Neuronal stem cell (in vitro differentiated cells): ENCODE measurements around the gene RSKR.
A peak's percentile ranks its signal among the peaks of the same experiment; 100 is the strongest.

Experiments
- DNase-seq: peaks from one replicate; pipeline ENCODE4 v3.0.0-alpha.2; 2013; ENCODE audit warnings: low spot score
- H2AFZ ChIP-seq: one replicate; pipeline ENCODE4 v1.6.1; 2013; ENCODE audit warnings: mild to moderate bottlenecking, low read length, inconsistent platforms
- H2AK5ac ChIP-seq: 2 replicates; pipeline ENCODE4 v1.6.1; 2013; ENCODE audit warnings: low read depth, mild to moderate bottlenecking, inconsistent platforms, low read length, moderate library complexity, mixed read lengths
- H2BK120ac ChIP-seq: 2 replicates; pipeline ENCODE4 v1.6.1; 2013; ENCODE audit warnings: low read depth, mild to moderate bottlenecking, inconsistent platforms, low read length, moderate library complexity, mixed read lengths
- H2BK12ac ChIP-seq: one replicate; pipeline ENCODE4 v1.6.1; 2013; ENCODE audit warnings: low read length, inconsistent platforms
- H2BK15ac ChIP-seq: 2 replicates; pipeline ENCODE4 v1.6.1; 2013; ENCODE audit warnings: mild to moderate bottlenecking, low read length, inconsistent platforms, mixed read lengths
- H2BK5ac ChIP-seq: one replicate; pipeline ENCODE4 v1.6.1; 2013; ENCODE audit warnings: inconsistent platforms, mild to moderate bottlenecking, low read length, moderate library complexity
- H3K14ac ChIP-seq: one replicate; pipeline ENCODE4 v1.6.1; 2013; ENCODE audit warnings: low read length, inconsistent platforms
- H3K18ac ChIP-seq: 2 replicates; pipeline ENCODE4 v1.6.1; 2013; ENCODE audit warnings: low read length, inconsistent platforms
- H3K23ac ChIP-seq: 2 replicates; pipeline ENCODE4 v1.6.1; 2013; ENCODE audit warnings: low read depth, mild to moderate bottlenecking, mixed read lengths, low read length, inconsistent platforms; ENCODE audit not compliant: poor library complexity
- H3K27ac ChIP-seq: replicated peaks from 3 replicates; pipeline ENCODE4 v1.5.1; 2013; ENCODE audit warnings: low read length, inconsistent platforms
- H3K27me3 ChIP-seq, 3 experiments: 2 replicates each; pipeline ENCODE4 v1.6.1; 2013; ENCODE audit warnings: low read length in 3 of 3, mild to moderate bottlenecking in 2 of 3, inconsistent platforms in 1 of 3, low read depth in 1 of 3, mixed read lengths in 1 of 3, moderate library complexity in 1 of 3; ENCODE audit not compliant: control insufficient read depth in 3 of 3, insufficient read depth in 3 of 3
- H3K36me3 ChIP-seq, 2 donors: replicated peaks in 1 of 2; 2 replicates each; pipeline ENCODE4 v1.6.1; 2013; ENCODE audit warnings: low read length in 2 of 2; ENCODE audit not compliant: control insufficient read depth in 2 of 2, insufficient read depth in 2 of 2
- H3K4ac ChIP-seq: 2 replicates; pipeline ENCODE4 v1.6.1; 2013; ENCODE audit warnings: inconsistent platforms, mild to moderate bottlenecking, low read length, moderate library complexity
- H3K4me1 ChIP-seq, 2 donors: 1 replicate in 1 of 2; 2 replicates in 1 of 2; pipeline ENCODE4 v1.6.1; 2013; ENCODE audit warnings: low read length in 2 of 2, low read depth in 1 of 2; ENCODE audit not compliant: control insufficient read depth in 2 of 2, insufficient read depth in 1 of 2
- H3K4me2 ChIP-seq: one replicate; pipeline ENCODE4 v1.6.1; 2013; ENCODE audit warnings: mild to moderate bottlenecking, low read length, inconsistent platforms; ENCODE audit not compliant: insufficient read depth, poor library complexity, severe bottlenecking
- H3K4me3 ChIP-seq, 2 donors: 2 replicates each; pipeline ENCODE4 v1.5.1; 2013; ENCODE audit warnings: low read length in 2 of 2, mild to moderate bottlenecking in 2 of 2, inconsistent platforms in 1 of 2, moderate library complexity in 1 of 2
- H3K79me1 ChIP-seq: one replicate; pipeline ENCODE4 v1.6.1; 2013; ENCODE audit warnings: low read depth, mild to moderate bottlenecking, inconsistent platforms, low read length, moderate library complexity
- H3K9ac ChIP-seq: one replicate; pipeline ENCODE4 v1.6.1; 2013; ENCODE audit warnings: mild to moderate bottlenecking, low read depth, low read length, inconsistent platforms; ENCODE audit not compliant: poor library complexity
- H3K9me3 ChIP-seq, 2 donors: replicated peaks in 1 of 2; 2 replicates each; pipeline versions ENCODE3 to v1.6.1; 2013; ENCODE audit warnings: low read length in 2 of 2, mild to moderate bottlenecking in 2 of 2, inconsistent platforms in 1 of 2, low read depth in 1 of 2, mixed read lengths in 1 of 2, moderate library complexity in 1 of 2; ENCODE audit not compliant: control insufficient read depth in 2 of 2, insufficient read depth in 1 of 2
- H4K8ac ChIP-seq: one replicate; pipeline ENCODE4 v1.6.1; 2013; ENCODE audit warnings: low read depth, mild to moderate bottlenecking, inconsistent platforms, low read length, moderate library complexity
- H4K91ac ChIP-seq: one replicate; pipeline ENCODE4 v1.6.1; 2013; ENCODE audit warnings: low read length, low read depth, mild to moderate bottlenecking, inconsistent platforms; ENCODE audit not compliant: poor library complexity
- WGBS, 2 donors: extraction: QIAGEN DNeasy Blood & Tissue Kit; methylation state at CpG; one replicate each; pipeline ENCODE4 v1.1.7; 2013; ENCODE audit warnings: missing lambda C conversion rate in 2 of 2, mixed read lengths in 1 of 2; ENCODE audit not compliant: insufficient read length in 2 of 2, insufficient replicate concordance in 1 of 2; ENCODE audit errors: extremely low coverage in 2 of 2; 5-methylcytosine and 5-hydroxymethylcytosine counted together

The RSKR gene

DNA sequence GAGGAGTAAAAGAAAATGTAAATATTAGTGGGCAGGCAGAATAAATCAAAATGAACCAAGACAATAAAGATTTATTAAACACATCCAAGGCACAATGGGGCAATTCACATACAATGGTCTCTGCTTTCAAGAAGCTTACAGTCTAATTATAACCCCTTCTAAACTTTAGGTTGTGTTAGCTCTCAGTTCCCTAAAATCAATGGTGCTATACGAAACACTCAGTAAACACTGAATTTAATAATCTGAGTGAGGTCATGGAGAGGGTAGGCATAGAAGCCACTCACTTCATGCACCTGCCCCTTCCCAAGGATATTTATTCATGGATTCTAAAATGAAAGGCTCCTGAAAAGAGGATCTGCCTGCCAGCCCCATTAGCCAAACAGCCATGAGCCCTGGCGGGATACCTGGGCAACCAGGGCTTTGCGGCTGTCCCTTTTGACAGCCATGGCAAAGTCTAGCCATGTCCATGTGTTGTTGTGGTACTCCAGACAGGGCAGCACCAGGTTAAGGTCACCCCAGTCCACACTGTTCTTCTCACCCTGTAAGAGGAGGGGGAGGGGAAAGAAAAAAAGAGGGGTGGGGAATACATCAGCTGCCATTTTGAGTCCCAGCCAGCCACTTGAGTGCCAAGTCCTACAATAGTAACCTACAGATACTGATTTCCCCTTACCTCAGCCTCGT lies 1.4 kb upstream of the RSKR start:
- Histone ChIP-seq H2BK15ac (no peak overlapping the region), H3K4me3 (no peak overlapping the region), H3K4me1 (peaks cover 2 to 5% of the 10 kb centered on the region in 2 donors), H3K18ac (no peak overlapping the region), H2BK5ac (no peak overlapping the region), H3K36me3 (peaks cover 66 to 99% of the 10 kb centered on the region in 2 donors), H2AFZ (no peak overlapping the region), H2BK120ac (no peak overlapping the region), H3K9ac (no peak overlapping the region), H3K9me3 (no peaks in the 10 kb centered on the region), H4K91ac (no peak overlapping the region), H3K23ac (no peak overlapping the region), H3K14ac (no peak overlapping the region), H2AK5ac (no peak overlapping the region), H4K8ac (no peak overlapping the region), H3K27ac (no peak overlapping the region), H3K27me3 (no peaks in the 10 kb centered on the region), H3K4me2 (no peak overlapping the region), H3K79me1 (no peaks in the 10 kb centered on the region), H2BK12ac (no peak overlapping the region), H3K4ac (no peak overlapping the region)
- WGBS, 2 donors = no CpG with 5 or more reads among the region's 4 CpGs
- no peak for DNase-seq

DNA sequence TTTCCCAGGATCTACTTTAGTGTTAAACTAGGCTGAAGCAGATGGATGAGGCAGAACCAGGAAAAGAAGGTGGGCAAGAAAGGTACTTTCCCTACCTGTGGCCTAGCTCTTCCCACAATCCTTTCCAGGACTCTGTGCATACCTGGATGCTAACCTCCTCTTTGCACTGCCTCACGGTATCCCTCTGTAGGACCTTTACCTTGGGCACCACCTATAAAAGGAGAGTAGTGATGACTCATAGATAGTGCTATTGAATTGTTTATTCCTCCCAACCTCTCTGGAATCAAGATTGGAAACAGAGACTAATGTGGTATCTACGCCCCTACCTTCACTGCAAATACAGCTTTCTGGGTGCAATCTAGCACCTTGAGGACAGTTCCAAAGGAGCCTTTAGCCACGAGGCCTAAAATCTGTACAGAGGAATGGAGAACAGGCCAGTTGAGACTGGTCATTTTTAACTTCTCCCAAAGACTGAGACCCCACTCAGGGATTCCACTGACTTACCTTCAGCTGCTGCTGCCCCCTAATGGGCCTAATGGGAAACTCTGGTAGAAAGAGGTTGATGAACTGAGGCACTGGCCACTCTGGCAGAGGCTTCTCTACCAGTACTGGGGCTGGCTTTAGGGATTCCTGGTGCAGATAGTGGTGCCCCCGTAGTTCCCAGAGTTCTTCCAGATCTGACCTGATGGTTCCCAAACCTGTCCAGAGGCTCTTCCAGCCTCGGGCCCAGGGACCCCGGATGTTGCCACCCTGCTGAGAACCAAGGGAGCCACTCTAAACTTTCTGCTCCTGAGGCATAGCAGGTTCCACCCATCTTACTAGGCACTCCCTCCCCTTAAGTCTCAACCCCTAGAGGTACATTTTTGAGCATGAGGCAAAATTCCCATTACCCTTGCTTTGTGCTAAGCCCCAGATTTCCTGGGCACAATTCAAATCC lies 781 bp downstream of the RSKR start:
- H3K4me2 ChIP-seq = no peak overlapping the region
- peak; percentile 44 for DNase-seq
- no peaks in the 10 kb centered on the region for H3K27me3 ChIP-seq
- no peak overlapping the region for H3K27ac ChIP-seq
- peaks cover 52 to 98% of the 10 kb centered on the region in 2 donors for H3K36me3 ChIP-seq
- H2AK5ac ChIP-seq = no peak overlapping the region
- no peaks in the 10 kb centered on the region for H3K79me1 ChIP-seq
- peaks cover 2 to 5% of the 10 kb centered on the region in 2 donors for H3K4me1 ChIP-seq
- WGBS, 2 donors = no CpG with 5 or more reads among the region's 6 CpGs
- H2BK120ac ChIP-seq = no peak overlapping the region
- no peak overlapping the region for H3K9ac ChIP-seq
- no peak overlapping the region for H2BK5ac ChIP-seq
- H3K4me3 ChIP-seq = no peak overlapping the region
- H3K9me3 ChIP-seq = no peaks in the 10 kb centered on the region
- no peak overlapping the region for H2BK15ac ChIP-seq
- no peak overlapping the region for H2AFZ ChIP-seq
- no peak overlapping the region for H3K23ac ChIP-seq
- H4K8ac ChIP-seq = no peak overlapping the region
- H3K18ac ChIP-seq = no peak overlapping the region
- H4K91ac ChIP-seq = no peak overlapping the region
- no peak overlapping the region for H3K14ac ChIP-seq
- no peak overlapping the region for H2BK12ac ChIP-seq
- H3K4ac ChIP-seq = no peak overlapping the region

DNA sequence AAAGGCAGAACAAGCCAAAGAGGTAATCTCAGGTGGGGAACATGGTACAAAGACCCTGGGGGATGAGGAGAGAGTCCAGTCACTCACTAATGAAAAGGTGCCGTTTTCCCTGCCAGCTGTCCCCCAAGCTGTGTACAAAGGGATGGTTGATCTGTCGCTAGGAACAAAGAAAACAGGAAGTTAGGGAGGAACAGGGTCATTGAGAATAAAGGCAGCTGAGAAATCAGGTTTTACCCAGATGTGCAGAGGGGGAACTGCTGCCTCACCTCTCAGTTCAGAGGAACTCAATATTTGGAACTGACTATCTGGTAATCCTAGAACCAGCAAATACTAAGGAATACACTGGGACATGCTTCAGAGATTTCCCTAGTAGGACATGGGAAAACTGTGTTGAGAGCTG lies 1.5 kb downstream of the RSKR start:
- Histone ChIP-seq H3K9me3 (no peaks in the 10 kb centered on the region), H4K91ac (no peak overlapping the region), H3K4me1 (peaks cover 2 to 5% of the 10 kb centered on the region in 2 donors), H2BK120ac (no peak overlapping the region), H3K9ac (no peak overlapping the region), H4K8ac (no peak overlapping the region), H2BK5ac (no peak overlapping the region), H3K4me2 (no peak overlapping the region), H2AFZ (no peak overlapping the region), H2BK12ac (no peak overlapping the region), H3K27me3 (no peaks in the 10 kb centered on the region), H3K36me3 (peaks cover 52 to 99% of the 10 kb centered on the region in 2 donors), H3K23ac (no peak overlapping the region), H3K79me1 (no peaks in the 10 kb centered on the region), H3K14ac (no peak overlapping the region), H3K18ac (no peak overlapping the region), H3K27ac (no peak overlapping the region), H2BK15ac (no peak overlapping the region), H3K4ac (no peak overlapping the region), H2AK5ac (no peak overlapping the region), H3K4me3 (no peak overlapping the region)
- no CpG with 5 or more reads among the region's 2 CpGs for WGBS, 2 donors
- no peak for DNase-seq

DNA sequence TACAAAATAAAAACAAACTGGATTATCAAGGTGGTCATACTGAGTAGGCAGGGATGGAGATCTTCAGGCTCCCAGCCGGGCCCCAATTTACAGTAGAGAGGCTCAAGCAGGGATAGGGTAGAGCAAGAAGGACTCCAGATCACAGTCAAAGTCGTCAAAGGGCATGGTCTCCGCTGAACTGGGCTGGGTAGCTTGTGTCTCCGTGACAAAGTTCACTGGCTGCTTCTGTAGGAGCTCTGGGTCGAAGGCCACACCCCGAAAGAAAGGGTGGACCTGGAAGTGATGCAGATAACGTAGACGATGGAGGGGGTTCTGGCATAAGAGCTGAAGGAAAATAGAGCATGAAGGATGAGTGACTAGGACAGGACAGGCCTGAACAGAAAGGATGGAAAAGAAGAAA lies 3.6 kb downstream of the RSKR start:
- H2BK120ac ChIP-seq = no peak overlapping the region
- H3K4me3 ChIP-seq = no peak overlapping the region
- no peak overlapping the region for H3K4ac ChIP-seq
- no peak overlapping the region for H3K23ac ChIP-seq
- H3K9ac ChIP-seq = no peak overlapping the region
- no peak overlapping the region for H3K18ac ChIP-seq
- H2BK12ac ChIP-seq = no peak overlapping the region
- no CpG with 5 or more reads among the region's 8 CpGs for WGBS, 2 donors
- H3K36me3 ChIP-seq = peaks cover 33 to 90% of the 10 kb centered on the region in 2 donors
- peaks cover 2 to 5% of the 10 kb centered on the region in 2 donors for H3K4me1 ChIP-seq
- no peak for DNase-seq
- H3K14ac ChIP-seq = no peak overlapping the region
- H2BK15ac ChIP-seq = no peak overlapping the region
- H2AK5ac ChIP-seq = no peak overlapping the region
- no peak overlapping the region for H3K4me2 ChIP-seq
- H4K91ac ChIP-seq = no peak overlapping the region
- H3K27me3 ChIP-seq = no peaks in the 10 kb centered on the region
- no peak overlapping the region for H3K27ac ChIP-seq
- H3K79me1 ChIP-seq = no peaks in the 10 kb centered on the region
- H2BK5ac ChIP-seq = no peak overlapping the region
- no peak overlapping the region for H4K8ac ChIP-seq
- no peak overlapping the region for H2AFZ ChIP-seq
- no peaks in the 10 kb centered on the region for H3K9me3 ChIP-seq
